Erythroblast (primary cell): ENCODE measurements around the gene C2orf76.

Experiments used
- GATA1 ChIP-seq: IDR thresholded peaks from 2 replicates; pipeline ENCODE4 v1.6.1; 2011; ENCODE audit warnings: low read depth, mild to moderate bottlenecking, control low read depth, low read length, moderate library complexity
- POLR2A ChIP-seq: IDR thresholded peaks from 2 replicates; pipeline ENCODE4 v1.6.1; 2011; ENCODE audit warnings: mild to moderate bottlenecking, low read length

DNA sequence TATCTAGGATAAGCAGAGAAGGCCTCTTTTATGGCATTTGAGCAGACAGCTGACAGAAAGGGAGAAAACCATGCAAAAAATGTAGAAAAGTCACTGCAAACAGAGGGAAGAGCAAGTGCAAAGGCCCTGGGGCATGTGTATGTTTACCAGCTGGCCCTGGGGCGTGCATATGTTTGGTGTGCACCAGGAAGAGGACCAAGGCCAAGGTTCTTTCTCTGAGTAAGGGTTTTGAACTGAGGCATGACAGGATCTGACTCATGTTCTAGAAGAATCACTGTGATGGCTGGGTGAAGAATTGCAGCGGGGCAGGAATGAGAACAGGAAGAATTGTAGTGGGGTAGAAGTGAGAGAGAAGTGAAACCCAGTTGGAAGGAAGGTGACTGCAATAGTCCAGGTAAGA, 73.4 kb downstream of the C2orf76 start:
- TF ChIP-seq POLR2A (no peak), GATA1 (no peak)
